HG02610 (cell line): Measurements from ENCODE around the gene THEM5.

Experiments used
- ATAC-seq: cut with Tn5 transposase; IDR thresholded peaks from one replicate; pipeline ENCODE4 v1.9.1; 2021; ENCODE audit warnings: mild to moderate bottlenecking, moderate library complexity; ENCODE audit not compliant: unreplicated experiment

Gene THEM5

GRCh38 chr1:151823175-151823574, 30.3 kb downstream of the THEM5 start:
- no peak for ATAC-seq

DNA sequence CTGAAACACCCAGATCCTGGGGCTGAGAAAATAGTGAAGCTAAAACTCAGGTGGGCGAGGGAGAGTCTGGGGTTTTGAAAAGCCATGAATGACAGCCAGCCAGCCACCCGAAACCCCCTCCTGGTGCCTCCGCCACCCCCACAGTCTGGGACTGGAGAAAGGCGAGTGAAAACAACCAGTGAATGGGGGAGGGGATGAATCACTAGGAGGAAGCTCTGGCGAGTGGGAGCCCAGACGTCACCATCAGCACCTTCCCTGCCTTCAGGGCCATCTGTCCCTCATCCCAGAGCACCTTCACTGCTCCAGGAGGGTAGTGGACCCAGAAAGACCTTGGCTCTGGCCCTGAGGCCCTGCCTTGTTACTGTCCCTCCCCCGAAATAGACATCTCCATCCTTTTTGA, 31.1 kb downstream of the THEM5 start:
- ATAC-seq = no peak

GRCh38 chr1:151820940-151821339, 32.6 kb downstream of the THEM5 start:
- ATAC-seq = no peak

GRCh38 chr1:151819976-151820623, 33.4 kb downstream of the THEM5 start:
- no peak for ATAC-seq

- no peak for ATAC-seq
Measured at GRCh38 chr1:151819227-151819835, 34.2 kb downstream of the THEM5 start.

DNA sequence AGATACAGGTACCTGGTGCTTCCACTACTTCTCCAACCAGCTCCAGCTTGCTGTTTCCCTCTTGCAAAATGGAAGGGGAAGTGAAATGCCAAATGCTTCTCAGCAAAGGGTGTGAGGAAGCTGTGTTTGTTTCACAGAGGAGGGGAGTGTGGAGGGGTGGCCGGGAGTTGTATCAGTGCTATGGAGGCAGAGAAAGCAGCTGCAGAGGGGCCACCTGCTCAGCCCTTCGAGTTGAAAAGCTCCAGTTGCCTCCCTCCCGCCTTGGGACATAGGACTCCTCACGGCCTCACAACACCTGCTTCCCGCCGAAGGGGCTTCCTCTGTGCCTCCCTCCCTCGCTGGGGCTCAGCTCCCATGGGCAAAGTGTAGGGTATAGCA, 36.2 kb downstream of the THEM5 start:
- ATAC-seq = no peak

GRCh38 chr1:151816548-151817352, 36.8 kb downstream of the THEM5 start:
- ATAC-seq = no peak

GRCh38 chr1:151815716-151816327, 37.7 kb downstream of the THEM5 start:
- ATAC-seq = no peak

DNA sequence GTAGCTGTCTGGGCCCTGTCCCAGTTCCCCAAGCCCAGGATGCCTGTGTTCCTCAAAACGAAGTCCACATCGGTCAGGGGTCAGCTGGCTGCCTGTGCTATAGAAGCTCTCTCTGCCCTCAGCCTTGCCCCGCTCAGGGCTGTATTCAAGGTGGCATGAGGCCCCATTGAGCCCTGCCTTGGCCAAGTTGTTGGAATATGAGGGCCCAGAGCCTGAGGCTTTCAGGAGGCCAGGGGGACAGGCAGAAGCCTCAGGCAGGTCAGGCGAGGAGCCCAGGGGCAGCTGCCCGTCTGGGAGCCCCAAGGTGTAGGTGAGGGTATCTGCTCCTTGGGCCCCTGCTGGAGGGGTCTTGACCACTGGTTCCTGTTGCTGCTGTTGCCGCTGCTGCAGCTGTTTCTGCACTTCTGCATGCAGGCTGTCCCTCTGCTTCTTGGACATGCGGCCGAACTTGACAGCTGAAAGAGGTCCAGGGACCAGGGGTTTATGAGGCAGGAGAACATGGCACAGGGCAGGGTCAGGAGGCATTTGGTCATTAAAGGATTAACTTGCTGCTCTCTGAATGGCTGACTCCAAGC, 38.5 kb downstream of the THEM5 start:
- no peak for ATAC-seq

- ATAC-seq = no peak
Measured at GRCh38 chr1:151814426-151814825, 39.1 kb downstream of the THEM5 start.

- no peak for ATAC-seq
Measured at GRCh38 chr1:151813271-151813977, 40.1 kb downstream of the THEM5 start.

GRCh38 chr1:151811181-151811580, 42.3 kb downstream of the THEM5 start:
- no peak for ATAC-seq

- ATAC-seq = no peak
Measured at GRCh38 chr1:151809985-151810556, 43.4 kb downstream of the THEM5 start.

GRCh38 chr1:151809290-151809984, 44.1 kb downstream of the THEM5 start:
- ATAC-seq = no peak

GRCh38 chr1:151807766-151808165, 45.7 kb downstream of the THEM5 start:
- no peak for ATAC-seq

- no peak for ATAC-seq
Measured at GRCh38 chr1:151807131-151807530, 46.4 kb downstream of the THEM5 start.

DNA sequence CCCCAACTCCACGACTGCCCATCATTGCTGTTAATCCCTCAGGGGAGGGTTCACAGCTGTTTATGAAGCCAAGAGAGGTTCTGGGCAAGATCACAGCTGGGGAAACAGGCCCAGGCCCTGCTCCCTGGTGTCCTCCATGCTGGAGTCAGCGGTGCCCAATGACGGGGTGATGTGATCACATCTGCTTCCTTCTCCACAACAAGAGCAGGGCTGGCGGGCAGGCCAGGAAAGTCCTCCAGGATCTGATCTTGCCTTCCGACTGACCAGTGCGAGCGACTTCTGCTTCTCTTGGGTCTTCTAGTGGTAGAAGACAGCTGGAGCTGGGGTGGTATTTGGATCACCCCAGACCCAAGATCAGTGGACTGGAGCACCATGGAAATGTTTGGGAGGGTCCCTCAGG, 47.3 kb downstream of the THEM5 start:
- ATAC-seq = no peak

GRCh38 chr1:151805066-151805820, 48.3 kb downstream of the THEM5 start, which contains the start of gene LINGO4:
Gene LINGO4 (minus strand): TSS chr1:151805419. CDS start chr1:151802704, 2,715 bp downstream.
- ATAC-seq = no peak

- no peak for ATAC-seq
Measured at GRCh38 chr1:151803915-151804314, 49.6 kb downstream of the THEM5 start.
